NCI-H1048 (cell line): ENCODE data around the gene RGS1.

Experiments
- DNase-seq: peaks from one replicate; lab custom pipeline; 2025; lab: John Stamatoyannopoulos, UW

The RGS1 gene

DNA sequence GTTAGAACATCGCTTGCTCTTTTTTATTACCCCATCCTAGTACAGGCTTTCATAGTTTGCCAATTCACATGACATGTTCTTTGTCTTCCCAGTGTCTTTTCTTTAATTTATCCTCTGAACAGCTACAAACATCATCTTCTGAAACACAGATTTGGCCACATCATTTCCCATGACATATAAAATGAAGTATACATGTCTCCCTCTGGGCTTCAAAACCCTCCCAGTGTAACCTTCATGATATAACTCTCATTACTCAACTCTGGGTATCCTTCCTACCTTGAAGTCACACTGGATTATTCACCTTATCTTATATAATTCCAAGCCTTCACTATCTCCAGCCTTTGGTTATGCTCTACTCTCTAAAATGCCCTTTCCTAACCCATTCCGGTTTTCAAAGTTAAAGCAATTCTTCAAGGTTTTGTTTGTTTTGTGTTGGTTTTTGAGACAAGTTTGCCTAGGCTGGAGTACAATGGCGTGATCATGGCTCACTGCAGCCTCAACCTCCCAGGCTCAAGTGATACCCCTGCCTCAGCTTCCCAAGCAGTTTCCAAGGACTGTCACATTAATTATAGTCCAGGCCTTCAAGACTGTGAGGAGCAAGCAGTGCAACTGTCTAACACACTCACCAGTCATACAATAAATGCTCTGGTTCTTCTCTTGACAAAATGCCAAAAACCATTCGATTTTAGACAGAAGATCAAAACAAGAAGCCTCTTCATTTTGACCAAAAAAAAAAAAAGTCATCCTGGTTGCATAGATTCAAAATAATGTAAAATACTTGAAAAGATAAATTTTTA lies 5.8 kb downstream of the RGS1 start:
- DNase-seq: no peak

DNA sequence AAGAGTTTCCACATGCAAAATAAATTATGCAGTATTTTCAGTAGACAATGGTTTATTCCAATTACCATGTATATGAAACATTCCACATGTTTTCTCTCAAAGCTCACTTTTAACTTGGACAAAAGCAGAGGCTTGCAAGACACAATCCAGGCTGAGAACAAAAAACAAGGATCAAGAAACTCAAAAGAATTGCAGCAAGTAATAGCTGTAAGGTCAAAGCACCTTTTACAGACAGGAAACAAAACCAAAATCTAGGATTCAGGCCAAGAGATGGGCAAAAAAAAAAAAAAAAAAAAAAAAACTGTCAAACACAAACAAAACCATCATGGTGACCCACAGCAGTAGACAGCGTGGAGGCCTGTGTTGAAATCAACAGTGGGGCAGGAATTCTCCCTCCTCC lies 9.3 kb downstream of the RGS1 start:
- DNase-seq: no peak

DNA sequence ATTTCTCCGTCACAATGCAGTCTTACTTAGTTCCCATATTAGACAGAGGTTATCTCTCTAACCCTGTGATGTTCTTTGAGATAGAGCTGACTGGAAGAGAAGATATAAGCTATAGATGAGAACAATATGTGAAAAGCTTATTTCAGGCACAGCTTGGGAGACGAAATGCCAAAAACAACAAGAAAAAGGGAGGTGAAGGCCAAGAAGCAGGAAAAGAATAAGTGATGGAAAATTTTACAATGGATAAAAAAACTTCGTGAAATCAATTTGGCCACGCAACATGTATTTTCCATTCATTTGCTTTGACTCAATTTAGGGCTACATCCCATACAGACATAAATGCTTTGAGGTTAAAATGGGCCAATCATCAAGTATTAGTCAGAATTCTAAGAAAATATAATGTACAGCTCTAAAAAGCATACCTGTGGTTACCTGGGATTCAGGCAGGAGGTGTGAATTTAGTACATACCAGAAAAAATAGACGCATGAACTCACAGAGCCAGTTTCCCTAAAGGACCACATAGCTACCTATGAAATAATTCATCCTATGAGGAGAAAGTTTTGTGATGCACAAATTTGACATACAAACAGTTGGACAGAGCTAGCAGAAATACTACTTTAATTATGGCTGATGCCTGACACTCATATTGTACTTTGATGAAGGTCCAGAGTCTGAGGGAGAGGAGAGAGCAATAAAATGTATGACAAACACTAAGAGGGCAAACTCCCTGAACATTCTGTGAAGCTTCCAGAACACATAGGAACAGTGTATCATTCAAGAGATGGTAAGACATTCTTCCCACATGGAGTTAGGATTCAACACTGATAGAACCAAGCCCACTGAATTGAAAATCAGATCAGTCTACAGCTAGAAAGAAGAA lies 12.1 kb downstream of the RGS1 start:
- DNase-seq: no peak

DNA sequence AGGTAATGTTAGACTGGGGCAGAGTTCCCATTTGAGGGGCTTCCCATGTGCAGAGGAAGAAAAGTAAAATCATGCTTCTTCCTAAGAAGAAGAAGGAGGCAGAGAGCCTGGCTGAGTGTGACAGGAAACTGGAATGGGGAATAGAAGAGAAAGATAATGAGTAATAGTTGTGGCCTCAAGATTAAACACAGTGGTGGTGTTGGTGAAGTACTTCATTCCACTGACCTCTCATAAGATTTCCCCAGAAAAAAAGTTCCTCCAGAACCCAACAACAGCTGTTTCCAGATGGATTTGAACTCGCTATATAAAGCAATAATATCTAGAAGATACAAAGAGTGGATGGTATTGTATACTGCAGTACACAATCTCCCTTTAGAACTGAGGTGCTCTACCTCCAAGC lies 13.0 kb downstream of the RGS1 start:
- DNase-seq: no peak

DNA sequence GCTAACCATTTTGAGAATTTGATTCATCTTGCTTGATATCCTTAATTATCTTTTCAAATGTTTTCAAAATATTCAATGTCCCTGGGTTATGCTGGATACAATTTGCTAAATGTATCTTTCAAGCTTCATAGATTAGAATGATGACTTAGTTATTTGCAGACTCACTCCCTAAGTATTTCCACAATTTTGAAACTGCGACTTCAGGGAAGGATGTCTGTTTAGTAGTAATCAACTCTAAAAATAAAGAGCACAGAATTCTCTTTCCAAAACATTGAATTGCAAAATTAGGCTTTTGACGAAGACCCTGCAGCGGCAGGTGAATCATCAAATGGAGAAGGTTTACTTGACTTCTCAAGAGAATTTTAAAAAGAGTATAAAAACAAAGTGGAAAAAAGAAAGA lies 14.2 kb downstream of the RGS1 start:
- DNase-seq: no peak

DNA sequence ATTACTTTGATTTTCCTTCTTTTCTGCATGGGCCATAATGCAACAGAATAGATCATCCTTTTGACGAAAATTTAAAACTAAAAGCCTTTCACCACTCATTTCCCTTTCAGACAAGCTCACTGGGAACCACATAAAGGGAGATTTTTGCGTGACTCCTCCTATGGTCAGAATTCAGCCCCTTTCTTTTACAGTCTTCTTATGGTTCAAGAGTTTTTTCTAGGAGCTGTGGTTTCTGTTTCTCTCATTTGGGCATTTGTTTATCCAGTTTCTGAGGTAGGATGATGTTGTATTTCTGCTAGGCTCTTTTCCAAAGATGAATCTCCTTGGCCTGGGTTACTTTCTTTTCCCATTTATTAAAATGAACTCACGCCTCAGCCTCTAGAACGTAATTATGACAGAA lies 16.9 kb downstream of the RGS1 start:
- DNase-seq: no peak

DNA sequence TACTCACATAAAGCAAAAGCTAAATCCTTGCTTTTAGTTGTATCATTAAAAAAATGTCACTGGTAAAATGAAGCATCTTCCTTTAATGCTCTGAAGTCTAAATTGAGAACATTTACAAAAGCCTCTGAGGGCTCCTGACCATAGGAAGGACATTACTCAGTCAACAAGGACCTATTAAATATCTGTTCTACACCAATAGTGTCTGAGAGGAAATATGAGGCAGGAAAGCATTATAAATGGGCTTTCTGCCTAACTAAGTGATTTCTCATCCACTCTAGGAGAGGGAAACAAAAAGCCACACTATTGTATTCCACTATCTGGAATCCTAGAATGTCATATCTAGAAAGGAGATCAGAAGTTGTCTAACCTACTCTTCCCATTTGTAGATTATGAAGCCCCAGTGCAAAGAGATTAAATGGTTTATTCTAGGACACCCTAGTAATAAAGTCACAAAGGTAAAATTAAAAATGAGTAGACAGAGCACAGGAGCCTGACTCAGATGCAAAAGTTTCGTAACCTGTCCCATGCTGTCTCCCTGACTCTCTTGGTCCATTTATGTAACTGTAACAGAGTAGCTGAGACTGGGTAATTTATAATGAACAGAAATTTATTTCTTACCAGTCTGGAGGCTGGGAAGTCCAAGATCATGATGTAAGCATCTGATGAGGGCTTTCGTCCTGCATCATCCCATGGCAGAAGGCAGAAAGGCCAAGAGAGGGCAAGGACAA lies 17.6 kb downstream of the RGS1 start:
- DNase-seq: no peak

DNA sequence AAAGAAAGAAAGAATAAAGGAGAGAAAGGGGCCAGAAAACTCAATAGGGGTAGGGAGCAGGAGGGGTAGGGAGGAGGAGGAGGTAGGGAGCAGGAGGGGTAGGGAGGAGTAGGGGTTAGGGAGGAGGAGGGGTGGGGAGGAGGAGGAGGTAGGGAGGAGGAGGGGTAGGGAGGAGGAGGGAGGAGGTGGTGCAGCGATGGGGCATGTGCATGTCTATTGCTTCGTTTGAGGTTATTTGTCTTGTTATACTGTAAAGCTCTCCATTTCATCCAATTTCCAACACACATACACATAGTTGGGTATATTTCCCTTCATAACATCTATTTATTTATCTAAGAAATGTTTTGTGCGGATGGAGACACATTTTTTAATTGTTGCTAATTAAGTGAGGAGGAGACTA lies 19.7 kb downstream of the RGS1 start:
- no peak for DNase-seq

DNA sequence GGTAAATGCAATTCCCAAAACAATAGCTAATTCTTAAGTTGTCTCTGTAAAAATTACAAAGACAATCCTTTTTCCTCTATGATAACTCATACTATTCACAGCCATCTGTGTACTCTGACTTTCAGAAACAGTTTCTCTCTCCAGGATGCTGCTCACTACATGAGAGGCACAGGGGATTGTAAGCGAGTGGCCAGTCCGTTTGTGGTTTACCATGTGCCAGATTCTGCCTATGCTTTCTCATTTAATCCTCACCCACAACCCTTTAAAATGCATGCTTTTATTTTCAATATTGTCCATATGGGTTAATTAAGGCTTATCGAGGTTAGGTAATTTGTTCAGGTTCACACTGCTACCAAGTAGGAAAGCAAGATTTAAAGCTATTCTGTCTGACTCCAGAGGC lies 23.0 kb downstream of the RGS1 start:
- DNase-seq: no peak

DNA sequence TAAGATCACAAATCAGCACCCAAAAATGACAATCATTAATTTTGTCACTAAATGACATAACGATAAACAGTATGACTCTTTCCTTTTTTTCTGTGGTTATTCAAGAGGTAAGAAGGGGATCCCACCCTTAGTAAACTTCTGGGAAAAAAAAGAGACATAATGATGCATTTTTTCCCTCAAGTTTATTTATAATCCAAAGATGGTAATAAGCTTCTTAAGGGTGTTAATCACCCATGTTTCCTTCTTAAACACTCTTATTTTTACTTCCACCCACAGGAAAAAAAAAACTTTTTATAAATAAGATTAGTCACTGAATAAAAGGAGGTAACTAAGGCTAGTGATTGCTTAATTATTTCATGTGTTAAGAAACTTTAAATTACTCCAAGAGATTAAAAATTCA lies 24.7 kb downstream of the RGS1 start:
- DNase-seq: no peak

DNA sequence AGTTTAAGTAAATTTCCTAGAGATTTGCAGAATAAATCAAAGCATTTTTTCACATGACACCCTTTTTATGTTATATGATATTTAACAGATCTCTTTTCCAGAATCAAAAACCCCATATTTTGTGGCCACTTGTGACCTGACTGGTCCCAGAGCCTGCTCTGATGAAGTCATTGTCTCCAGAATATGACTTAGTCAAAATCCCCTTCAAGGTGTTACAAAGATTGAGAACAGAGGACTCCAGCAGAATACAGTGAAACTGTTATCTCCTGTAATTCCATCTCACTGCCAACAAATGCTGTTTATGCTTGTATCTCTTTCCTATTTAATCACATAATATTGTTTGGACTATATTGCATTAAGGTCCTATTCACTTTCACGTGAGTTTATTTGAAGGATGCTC lies 25.6 kb downstream of the RGS1 start:
- no peak for DNase-seq

DNA sequence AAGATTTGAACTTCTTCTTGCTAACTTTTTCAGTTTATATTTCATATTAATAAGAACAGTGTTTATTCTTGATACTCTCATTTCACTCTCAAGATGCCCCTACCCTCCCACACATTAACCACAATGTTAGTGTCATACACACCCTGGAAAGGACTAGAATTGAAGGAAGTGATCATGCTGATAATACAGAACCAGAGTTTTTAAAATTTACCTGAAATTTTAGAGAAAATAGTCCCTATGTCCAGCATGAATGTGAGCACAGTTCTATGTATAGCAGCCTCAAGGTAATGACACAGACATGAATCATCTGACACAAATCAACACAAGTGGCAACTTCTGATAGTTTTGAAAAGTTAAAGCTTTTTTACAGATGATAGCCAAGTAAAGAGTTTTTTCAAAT lies 26.0 kb downstream of the RGS1 start:
- no peak for DNase-seq

DNA sequence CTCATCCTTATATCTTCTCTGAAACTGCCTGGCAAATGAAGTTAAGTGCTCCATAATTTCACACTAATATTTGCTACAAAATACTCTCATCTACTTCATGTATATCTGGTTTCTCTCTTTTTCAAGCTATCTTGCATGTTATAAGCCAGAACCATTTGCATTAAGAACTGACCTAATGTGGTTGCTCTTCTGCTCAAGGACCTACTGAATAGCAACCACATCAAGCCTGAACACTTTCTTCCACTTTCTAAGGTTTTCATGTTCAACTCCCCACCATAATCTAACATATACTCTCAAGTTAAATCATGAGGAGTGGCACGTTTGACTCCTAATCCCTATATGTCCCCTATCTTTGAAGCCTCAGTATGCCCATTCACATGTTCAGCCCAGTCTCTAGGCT lies 27.2 kb downstream of the RGS1 start:
- no peak for DNase-seq

DNA sequence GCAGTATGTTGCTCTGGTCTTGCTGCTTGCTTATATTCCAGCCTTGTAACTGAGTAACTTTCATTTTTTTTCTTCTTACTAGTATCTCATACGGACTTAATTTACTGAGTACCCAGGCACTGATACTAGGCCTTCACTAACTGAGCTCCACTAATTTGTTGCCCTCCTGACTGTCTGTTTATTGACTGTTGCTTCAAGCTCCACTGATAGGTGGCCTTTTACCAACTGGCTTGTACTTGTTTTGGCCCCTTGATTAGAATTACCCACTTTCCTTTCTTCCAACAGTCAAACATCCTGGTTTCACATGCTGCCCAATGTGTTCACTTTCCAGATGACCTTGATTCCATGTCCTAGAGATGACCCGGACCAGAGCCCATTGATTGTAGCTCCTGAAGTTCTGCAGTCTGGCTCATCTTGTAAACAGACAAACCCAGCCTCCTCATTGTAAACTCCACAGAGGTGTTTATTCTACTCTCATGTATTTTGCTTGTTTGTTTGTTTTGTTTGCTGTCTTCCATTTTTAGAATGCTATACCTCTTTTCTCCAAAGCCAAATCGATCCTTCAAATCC lies 27.7 kb downstream of the RGS1 start:
- DNase-seq: no peak

DNA sequence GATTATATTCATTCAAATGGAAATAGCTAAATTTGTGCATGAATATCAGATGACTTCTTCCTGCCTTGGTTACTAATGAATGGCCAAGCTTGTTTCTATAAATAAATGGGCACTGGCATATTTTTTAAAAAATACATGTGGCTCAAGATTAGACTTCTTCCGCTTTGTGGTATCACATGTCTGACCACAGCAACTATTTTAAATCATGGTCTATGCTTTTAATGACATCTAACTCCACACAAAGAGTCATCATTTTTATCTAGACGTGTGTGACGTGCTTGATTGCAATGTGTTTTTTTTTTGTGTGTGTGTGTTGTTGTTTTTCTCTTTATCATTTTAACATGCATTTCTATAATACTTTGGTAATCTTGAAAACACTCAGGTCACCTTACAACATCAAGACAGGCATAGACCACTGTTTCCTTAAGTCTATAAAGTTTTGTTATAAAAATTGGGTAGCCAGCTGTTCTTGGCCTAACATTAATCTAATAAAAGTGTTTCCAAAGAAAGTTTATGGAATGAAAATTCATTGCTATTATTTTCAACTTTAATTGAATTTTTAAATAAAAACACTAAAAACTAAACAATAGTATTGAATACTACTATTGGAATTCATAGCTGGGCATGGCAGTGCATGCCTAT lies 29.5 kb downstream of the RGS1 start:
- DNase-seq: no peak

DNA sequence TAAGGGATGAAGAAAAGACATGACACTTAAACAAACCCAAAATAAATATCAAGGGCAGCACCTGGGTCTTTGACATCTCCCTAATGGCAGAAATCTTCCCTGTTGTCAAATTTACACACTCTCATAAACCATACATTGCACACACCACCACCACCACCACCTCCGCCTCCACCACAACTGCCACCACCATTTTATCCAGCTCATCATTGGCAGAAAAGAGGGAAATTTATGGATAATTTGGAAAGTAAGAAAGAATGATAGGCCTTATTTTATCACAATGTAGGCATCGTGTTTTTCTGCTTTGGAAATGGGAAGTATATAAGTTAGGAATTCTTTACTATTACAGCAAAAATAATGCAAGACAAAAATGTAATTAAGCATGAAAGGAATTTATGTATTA lies 33.1 kb downstream of the RGS1 start:
- no peak for DNase-seq

DNA sequence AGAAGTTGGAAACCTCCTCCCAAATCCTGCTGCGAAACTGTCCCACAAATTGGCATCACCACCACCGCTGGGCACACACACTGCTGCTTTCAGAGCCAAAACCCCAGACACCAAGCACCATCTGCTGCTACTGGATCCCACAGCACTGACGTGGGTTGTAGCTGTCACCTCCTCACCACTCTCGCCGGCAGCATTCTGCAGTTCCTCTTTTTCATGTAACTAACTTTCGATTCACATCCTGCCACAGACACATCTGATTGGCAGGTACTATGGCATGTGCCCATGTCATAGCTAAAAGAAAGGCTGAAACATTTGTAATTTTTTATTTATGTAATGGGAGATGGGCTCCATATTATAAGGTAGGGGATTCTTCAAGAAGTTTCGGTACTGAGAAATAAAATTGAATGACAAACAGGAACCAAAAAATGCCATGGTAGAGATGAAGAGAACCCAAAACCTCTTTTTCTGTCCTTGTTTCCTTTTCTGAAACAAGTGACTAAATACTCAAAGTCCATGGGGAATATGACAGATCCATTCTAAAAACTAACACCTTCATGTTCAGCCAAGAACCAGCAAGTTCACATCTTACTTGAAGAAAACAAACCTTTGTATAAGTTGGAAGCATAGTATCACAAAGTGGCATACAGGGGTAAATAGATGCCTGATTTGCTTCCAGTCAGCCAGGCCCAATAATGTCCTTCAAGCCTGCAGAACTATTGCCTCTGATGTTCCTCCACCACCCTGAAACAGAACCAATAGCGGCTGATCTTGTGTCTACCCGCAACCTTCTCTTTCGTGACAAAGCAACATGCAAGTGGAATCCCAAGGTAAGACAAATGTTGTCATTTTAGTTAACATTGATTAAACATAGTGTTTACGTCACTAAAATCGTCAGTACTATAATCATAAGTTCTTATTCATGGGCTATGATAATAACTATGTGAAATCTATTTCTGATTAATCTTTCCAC lies 33.8 kb downstream of the RGS1 start:
- no peak for DNase-seq

DNA sequence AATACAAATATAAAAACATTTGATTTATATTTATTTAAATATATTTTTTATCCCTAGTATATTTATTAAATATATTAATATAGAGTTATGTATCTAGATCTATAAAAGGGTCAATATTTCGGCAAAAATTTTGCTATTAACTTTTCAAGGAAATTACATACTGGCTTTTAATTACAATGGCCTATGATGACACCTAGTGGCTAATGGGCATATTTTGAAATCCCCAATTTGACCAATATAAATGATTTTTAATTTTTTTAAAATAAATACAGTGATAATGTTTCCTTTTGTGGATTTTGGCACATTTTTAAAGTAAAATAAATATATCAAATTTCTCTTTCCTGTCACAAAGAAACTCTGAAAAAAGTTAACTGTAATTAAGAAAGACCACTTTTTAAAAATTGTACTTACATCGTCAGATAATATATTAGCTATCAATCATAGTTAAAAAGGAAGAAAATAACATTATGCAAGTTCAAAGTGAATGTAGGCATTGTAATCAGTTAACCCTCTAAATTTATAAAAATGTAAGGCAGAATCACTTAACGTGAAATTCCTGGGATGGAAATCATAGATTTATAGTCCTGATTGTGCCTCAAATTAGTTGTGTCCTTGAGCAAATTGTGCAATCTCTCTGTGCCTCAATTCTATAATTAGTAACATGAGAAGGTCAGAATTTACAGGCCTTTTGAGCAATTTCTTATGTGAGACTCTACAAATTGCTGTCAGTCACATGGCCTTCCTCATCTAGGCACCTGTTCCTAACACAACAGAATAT lies 34.7 kb downstream of the RGS1 start:
- DNase-seq: no peak

DNA sequence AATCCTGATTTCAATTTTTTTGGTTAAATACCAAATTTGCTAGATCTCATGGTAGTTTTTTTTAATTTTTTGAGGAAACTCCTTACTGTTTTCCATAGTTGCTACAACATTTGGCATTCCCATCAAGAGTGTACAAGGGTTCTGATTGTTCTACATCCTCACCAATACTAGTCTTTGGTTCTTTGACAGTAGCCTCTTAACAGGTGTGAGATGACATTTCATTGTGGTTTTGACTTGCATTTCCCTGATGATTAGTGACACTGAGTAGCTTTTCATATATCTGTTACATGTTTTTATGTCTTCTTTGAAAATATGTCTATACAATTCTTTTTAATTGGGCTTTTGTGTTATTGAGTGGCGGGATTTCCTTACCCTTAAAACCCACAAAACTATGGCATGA lies 39.5 kb downstream of the RGS1 start:
- DNase-seq: no peak

DNA sequence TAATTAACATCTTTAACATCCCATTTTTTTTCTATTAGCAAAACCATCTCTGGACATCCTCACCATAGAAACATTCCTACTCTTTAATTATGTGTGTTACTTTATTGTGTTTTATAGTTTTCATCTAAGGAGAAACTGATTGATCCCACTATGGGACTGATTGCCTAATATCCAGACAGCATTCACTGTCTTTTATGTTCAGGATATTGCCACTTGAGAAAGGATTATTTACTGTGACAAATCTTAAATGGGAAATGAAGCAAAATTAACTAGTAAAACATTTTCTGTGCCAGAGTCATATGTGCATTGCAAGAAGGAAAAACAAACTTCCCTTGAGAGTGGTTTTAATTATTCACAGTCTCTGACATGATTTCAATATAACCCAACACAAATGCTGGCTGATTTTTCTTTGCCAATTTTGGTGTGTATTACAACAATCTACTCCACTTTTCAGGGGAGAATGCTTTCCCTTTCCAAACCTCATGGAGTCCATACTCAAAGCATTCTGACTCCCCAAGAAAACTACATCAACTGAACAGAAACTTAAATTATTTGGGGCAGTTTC lies 44.6 kb downstream of the RGS1 start:
- no peak for DNase-seq
